Memory B cell (primary cell): ENCODE data around the gene ARSD.
"Not testable (repeated sequence)": the region's sequence is repeated elsewhere in the genome, so short reads cannot be mapped to it uniquely, and the experiment has no call there.

Experiments
- ATAC-seq: fragments of 150-1000 bp; cut with Tn5 transposase; 2 replicates; pipeline ENCODE4 v1.10.0; 2021; ENCODE audit warnings: low read depth, mild to moderate bottlenecking, moderate library complexity
- DNase-seq, 2 donors: peaks; one replicate each; pipeline ENCODE4 v3.0.0; 2022; ENCODE audit warnings: low spot score in 2 of 2
- H3K27ac Mint-ChIP-seq: one replicate; pipeline ENCODE4 v1.8.0; 2022; ENCODE audit warnings: mild to moderate bottlenecking, moderate library complexity, mixed read lengths
- H3K27me3 Mint-ChIP-seq: one replicate; pipeline ENCODE4 v1.8.0; 2022; ENCODE audit warnings: mixed read lengths
- H3K36me3 Mint-ChIP-seq: one replicate; pipeline ENCODE4 v1.8.0; 2022; ENCODE audit warnings: mild to moderate bottlenecking, mixed read lengths
- H3K4me1 Mint-ChIP-seq: one replicate; pipeline ENCODE4 v1.8.0; 2022; ENCODE audit warnings: mixed read lengths
- H3K4me3 Mint-ChIP-seq: one replicate; pipeline ENCODE4 v1.8.0; 2022; ENCODE audit warnings: mild to moderate bottlenecking, moderate library complexity, mixed read lengths
- H3K9me3 Mint-ChIP-seq: one replicate; pipeline ENCODE4 v1.8.0; 2022; ENCODE audit warnings: mixed read lengths

Gene ARSD

DNA sequence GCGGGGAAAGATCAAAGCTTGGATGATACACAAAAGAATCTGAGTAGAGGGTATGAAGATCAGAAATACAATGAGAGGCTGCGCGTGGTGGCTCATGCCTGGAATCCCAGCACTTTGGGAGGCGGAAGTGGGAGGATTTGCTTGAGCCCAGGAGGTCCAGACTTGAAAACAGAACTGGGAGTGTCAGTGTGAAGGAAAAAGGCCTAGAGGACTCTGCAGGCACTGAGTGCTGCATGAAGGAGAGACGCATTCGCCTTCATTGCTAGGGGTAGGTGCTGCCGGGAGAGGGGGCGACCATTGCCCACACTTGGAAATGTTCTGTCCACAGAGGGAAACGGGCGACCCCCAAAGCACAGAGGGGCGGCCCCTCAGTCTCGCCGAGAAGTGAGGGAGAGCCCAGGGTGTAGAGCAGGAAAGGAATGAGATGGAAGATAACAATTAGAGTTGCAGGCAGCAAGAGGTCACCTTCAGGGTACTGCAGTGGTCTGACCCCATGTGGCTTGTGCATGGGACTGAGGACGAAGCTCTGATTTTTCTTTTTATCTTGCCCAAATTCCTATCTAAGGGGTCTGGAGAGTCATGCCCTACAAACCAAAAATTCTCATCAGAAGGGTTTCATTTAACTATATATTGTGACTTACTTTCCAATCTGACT, 31.8 kb upstream of the ARSD start:
- peaks cover 2% of the 10 kb centered on the region for H3K27me3 Mint-ChIP-seq
- no peak overlapping the region for H3K27ac Mint-ChIP-seq
- no peaks in the 10 kb centered on the region for H3K36me3 Mint-ChIP-seq
- DNase-seq (no peak), ATAC-seq (no peak)
- H3K4me1 Mint-ChIP-seq: no peaks in the 10 kb centered on the region
- H3K9me3 Mint-ChIP-seq: no peaks in the 10 kb centered on the region
- no peak overlapping the region for H3K4me3 Mint-ChIP-seq

DNA sequence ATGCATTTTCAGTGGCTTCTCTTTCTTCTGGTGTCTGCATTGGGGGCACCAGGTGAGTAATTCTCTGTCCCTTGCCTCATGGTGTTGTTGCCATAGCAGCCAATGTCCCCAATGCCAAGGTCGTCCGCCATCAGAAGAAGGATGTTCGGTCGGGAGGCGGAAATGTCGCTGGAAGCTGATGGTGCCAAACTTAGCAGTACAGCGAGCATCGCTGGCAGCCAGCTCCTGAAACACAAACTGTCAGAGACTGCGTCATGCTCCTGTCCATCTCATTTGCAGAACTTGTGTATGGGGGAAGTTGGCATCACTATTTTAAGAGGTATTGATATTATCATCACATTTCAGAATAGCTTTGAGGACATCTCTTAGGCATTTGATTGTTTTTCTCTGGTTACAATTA, 29.1 kb upstream of the ARSD start:
- H3K9me3 Mint-ChIP-seq: no peaks in the 10 kb centered on the region
- H3K4me3 Mint-ChIP-seq: no peak overlapping the region
- peaks cover 2% of the 10 kb centered on the region for H3K27me3 Mint-ChIP-seq
- no peak overlapping the region for H3K27ac Mint-ChIP-seq
- no peak for DNase-seq
- H3K4me1 Mint-ChIP-seq: no peaks in the 10 kb centered on the region
- ATAC-seq: no peak
- H3K36me3 Mint-ChIP-seq: no peaks in the 10 kb centered on the region

DNA sequence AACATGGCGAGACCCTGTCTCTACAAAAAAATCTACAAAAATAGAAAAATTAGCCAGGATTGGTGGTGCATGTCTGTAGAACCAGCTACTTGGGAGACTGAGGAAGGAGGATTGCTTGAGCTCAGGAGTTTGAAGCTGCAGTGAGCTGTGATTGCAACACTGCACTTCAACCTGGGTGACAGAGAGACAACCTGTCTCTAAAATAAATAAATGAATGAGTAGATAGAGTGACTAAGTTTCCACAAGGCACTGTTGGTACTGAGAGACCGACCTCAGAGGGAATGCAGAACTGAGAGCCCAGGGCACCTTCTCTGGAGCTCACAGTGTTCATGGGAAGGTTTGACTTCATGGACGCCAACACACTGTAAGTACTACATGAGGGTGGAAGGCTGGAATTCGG, 26.7 kb upstream of the ARSD start:
- no peaks in the 10 kb centered on the region for H3K36me3 Mint-ChIP-seq
- no peaks in the 10 kb centered on the region for H3K4me1 Mint-ChIP-seq
- no peak overlapping the region for H3K27ac Mint-ChIP-seq
- no peak for ATAC-seq
- H3K4me3 Mint-ChIP-seq: no peak overlapping the region
- H3K27me3 Mint-ChIP-seq: peaks cover 2% of the 10 kb centered on the region
- DNase-seq: no peak
- no peaks in the 10 kb centered on the region for H3K9me3 Mint-ChIP-seq

DNA sequence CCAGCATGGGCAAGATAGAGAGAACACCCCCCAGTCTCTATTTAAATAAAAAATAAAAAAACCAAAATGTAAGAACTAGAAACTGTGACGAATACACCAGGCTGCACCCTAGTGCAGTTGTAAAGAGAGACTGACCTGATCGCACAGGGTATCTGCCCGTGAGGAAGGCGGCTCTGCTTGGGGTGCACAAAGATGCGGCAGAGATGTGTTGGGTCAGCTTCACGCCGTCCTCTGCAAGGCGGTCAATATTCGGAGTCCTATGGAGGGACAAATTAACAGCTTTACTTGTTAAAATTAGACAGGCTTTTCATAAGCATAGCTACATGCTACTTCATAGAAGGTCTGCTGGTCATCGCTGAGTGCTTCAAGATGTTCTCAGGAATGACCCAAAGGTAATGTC, 26.1 kb upstream of the ARSD start:
- H3K4me1 Mint-ChIP-seq: no peaks in the 10 kb centered on the region
- DNase-seq: no peak
- no peaks in the 10 kb centered on the region for H3K9me3 Mint-ChIP-seq
- H3K4me3 Mint-ChIP-seq: no peak overlapping the region
- H3K27ac Mint-ChIP-seq: no peak overlapping the region
- no peak for ATAC-seq
- peaks cover 2% of the 10 kb centered on the region for H3K27me3 Mint-ChIP-seq
- H3K36me3 Mint-ChIP-seq: no peaks in the 10 kb centered on the region

DNA sequence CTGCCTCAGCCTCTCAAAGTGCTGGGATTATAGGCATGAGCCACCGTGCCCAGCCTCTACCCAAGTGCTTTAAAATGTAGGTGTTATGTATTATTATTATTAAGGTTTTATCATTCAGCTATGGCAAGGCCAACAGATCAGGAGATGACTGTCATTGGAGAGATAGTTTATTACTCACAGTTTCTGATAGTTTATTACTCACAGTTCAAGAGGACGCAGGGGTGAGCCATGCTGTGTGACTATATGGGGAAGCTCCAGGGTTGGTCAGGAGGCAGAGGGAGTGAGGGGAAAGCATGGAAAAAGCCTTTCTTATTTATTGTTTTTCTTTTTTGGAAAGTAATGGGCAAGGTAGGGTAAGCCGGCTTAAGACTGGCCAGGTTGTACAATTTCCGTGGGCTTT, 25.4 kb upstream of the ARSD start:
- no peak for ATAC-seq
- Mint-ChIP-seq H3K36me3 (no peaks in the 10 kb centered on the region), H3K9me3 (no peaks in the 10 kb centered on the region), H3K27me3 (peaks cover 2% of the 10 kb centered on the region), H3K27ac (no peak overlapping the region), H3K4me1 (no peaks in the 10 kb centered on the region), H3K4me3 (no peak overlapping the region)
- DNase-seq: no peak

DNA sequence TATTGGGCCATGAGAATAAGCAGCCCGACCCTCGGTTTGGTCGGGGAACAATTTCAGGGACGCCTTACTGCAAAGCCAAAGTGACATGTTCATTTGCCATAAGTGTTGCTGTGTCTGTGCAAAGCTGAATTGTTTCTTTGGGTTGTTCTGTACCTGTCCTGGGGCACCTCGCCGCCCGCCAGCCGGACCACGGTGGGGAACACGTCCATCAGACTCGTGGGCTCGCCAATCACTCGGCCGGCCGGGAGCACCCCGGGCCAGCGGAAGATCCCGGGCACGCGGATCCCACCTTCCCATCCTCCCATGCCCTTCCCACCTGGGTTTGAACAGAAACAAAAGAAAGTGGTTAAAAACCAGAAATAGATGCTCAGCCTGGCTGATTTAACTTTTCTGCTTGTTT, 8.8 kb upstream of the ARSD start:
- not testable (repeated sequence) for ATAC-seq, H3K27ac Mint-ChIP-seq, H3K27me3 Mint-ChIP-seq, H3K4me3 Mint-ChIP-seq, DNase-seq, H3K9me3 Mint-ChIP-seq, H3K36me3 Mint-ChIP-seq, H3K4me1 Mint-ChIP-seq

DNA sequence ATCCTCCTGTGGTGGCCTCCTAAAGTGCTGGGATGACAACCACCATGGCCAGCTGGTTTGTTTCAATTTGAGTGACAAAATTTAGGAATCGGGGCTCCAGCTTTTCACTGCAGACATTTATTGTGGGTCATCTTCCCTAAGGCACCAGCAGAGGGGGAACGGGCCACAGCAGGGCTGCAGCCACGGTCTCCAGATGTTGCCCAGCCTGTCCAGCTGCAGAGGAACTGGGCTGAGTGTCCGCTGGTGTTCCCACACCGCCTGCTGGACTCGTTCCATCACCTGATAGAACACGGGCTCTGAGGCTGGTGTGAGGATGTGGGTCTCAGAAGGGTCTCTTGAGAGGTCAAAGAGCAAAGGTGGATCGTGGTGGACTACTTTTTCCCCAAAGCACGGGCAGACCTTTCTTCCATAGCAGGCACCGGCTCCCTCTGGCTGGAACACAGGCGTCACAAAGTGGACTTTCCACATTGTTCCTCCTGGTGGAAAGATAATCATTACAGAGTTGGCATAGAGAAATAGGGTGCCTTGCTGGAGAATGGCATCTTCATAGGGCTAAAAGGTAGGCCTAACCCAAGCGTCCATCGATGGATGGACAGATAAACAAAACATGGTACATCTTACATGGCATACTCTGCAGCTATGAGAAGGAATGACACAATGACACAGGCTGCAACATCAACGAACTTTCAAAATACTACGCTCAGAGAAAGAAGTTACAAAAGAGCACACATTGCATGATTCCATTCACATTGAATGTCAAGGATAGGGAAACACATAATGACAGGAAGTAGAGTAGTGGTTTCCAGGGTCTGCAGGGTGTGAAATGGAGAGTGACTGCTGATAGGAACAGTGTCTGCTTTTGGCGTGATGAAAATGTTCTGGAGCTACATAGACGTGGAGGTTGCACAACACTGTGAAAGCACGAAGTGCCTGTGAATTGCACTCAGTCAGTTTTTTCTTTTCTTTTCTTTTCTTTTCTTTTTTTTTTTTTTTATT, 5.9 kb upstream of the ARSD start:
- peaks cover 5% of the 10 kb centered on the region for H3K4me1 Mint-ChIP-seq
- H3K27me3 Mint-ChIP-seq: peaks cover 3% of the 10 kb centered on the region
- DNase-seq: no peak
- H3K27ac Mint-ChIP-seq: no peak overlapping the region
- H3K4me3 Mint-ChIP-seq: no peak overlapping the region
- ATAC-seq: no peak
- no peaks in the 10 kb centered on the region for H3K36me3 Mint-ChIP-seq
- peaks cover 3% of the 10 kb centered on the region for H3K9me3 Mint-ChIP-seq

DNA sequence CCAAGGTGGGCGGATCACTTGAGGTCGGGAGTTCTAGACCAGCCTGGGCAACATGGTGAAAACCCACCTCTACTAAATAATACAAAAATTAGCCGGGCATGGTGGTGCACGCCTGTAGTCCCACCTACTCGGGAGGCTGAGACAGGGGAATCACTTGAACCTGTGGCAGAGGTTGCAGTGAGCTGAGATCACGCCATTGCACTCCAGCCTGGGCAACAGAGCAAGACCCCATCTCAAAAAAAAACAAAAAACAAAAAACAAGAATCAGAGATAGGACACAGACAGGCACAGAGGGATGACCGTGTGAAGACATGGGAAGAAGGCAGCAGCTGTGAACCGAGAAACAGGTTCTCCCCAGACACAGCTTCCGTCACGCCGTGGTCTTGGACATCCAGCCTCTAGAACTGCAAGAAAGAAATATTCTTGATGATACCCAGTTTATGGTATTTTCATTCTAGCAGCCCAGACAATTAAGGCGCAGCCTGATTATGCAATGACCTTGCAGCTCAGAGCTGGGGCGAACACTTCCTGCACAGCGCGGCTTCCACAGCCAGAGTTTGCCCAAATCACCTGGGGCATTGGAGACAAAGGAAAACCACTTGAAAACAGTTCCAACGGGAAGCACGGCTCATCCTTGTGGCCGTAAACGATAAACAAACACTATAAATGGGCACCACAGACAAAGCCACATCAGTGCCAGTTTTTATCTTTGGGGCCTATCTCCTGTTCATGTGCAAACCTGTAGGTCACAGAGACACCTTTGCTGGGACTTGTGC, 4.2 kb upstream of the ARSD start:
- Mint-ChIP-seq H3K36me3 (no peaks in the 10 kb centered on the region), H3K27me3 (peaks cover 2% of the 10 kb centered on the region), H3K9me3 (peaks cover 3% of the 10 kb centered on the region), H3K4me1 (peaks cover 5% of the 10 kb centered on the region), H3K27ac (no peak overlapping the region), H3K4me3 (no peak overlapping the region)
- DNase-seq (no peak), ATAC-seq (no peak)

DNA sequence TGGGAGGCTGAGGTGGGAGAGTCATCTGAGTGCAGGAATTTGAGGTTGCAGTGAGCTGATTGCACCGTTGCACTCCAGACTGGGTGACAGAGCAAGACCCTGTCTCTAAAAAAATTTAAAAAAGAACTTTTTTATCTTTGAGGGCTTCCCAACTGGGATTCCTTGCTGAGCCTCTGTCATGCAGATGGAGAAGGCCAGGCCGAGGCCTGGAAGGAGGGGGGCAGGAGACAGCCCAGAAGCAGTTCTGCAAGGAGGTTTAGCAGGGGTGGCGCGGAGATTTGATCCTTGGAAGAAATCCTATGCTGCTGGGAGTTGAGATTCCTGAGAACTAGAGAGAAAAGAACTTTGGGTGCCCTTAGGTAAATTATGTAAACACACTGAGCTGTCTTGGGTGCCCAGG, 2.5 kb upstream of the ARSD start:
- DNase-seq: no peak
- H3K27ac Mint-ChIP-seq: no peak overlapping the region
- peaks cover 2% of the 10 kb centered on the region for H3K27me3 Mint-ChIP-seq
- H3K9me3 Mint-ChIP-seq: peaks cover 3% of the 10 kb centered on the region
- H3K4me3 Mint-ChIP-seq: no peak overlapping the region
- peaks cover 5% of the 10 kb centered on the region for H3K4me1 Mint-ChIP-seq
- ATAC-seq: no peak
- no peaks in the 10 kb centered on the region for H3K36me3 Mint-ChIP-seq

DNA sequence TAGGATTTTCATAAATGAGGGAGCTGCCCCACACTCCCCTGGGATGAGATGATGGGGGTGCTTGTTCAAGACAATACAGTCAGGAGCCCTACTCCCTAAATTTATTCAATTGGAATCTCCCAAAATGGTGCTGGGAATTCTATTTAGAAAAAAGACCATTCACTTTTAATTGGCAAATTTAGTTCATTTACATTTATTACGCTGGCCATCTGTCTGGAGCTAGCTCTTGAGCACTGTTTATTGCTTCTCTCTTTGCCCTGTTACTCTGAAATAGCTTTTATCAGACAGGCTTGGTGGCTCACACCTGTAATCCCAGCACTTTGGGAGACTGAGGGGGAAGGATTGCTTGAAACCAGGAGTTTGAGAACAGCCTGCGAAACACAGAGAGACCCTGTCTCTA, 2.0 kb upstream of the ARSD start:
- Mint-ChIP-seq H3K4me1 (peaks cover 5% of the 10 kb centered on the region), H3K36me3 (no peaks in the 10 kb centered on the region), H3K27ac (no peak overlapping the region), H3K4me3 (no peak overlapping the region), H3K27me3 (no peaks in the 10 kb centered on the region), H3K9me3 (peaks cover 3% of the 10 kb centered on the region)
- ATAC-seq (no peak), DNase-seq (no peak)

DNA sequence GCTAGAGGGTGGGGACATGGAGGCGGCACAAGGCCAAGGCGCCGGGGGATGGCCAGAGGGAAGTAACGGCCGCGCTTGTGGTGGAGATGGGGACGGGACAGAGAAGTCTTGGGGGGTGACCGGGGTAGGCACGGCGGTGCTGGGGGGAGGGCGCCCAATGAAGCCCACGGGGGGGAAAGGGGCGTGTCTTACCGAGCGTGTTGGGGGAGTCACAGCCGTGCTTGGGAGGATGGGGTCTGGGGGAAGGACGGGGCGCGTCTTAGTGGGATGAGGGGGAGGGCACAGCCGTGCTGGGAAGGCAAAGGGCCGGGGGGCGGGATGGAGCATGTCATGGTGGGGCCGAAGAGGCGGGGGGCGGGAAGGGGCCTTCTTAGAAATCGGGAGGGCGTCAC, 952 bp downstream of the ARSD start:
- Mint-ChIP-seq H3K9me3 (peaks cover 3% of the 10 kb centered on the region), H3K4me1 (peaks cover 5% of the 10 kb centered on the region), H3K4me3 (peak overlapping the region; percentile 95), H3K36me3 (no peaks in the 10 kb centered on the region), H3K27ac (peak overlapping the region; percentile 17), H3K27me3 (no peaks in the 10 kb centered on the region)
- DNase-seq (no peak), ATAC-seq (no peak)

DNA sequence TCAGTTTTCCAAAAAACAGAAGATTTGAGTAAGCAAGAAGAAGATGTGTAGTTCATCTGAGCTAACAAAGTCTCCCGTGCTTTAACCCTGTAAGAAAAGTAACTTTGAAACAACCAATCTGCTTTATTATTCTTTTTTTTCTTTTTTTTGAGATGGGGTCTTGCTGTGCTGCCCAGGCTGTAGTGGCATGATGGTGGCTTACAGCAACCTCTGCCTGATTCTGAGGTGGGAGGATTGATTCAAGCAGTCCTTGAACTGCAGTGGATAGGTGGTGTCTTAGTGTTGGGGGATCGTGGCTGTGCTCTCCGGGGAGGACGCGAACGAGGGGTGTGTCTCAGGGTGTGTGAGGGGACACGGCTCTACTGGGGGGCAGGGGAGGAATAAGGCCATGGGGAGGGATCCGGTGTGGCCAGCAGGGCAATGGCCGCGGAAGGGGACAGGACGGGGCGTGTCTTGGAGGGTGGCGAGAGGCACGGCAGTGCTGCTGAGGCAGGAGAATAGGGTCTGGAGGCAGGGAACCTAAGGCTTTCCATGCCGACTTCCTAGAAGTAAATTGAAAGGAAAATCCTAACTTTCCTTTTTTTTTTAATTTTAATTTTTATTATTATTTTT, 2.4 kb downstream of the ARSD start:
- H3K36me3 Mint-ChIP-seq: peaks cover 3% of the 10 kb centered on the region
- DNase-seq: no peak
- H3K27ac Mint-ChIP-seq: peak overlapping the region; percentile 81
- no peak for ATAC-seq
- peaks cover 5% of the 10 kb centered on the region for H3K4me1 Mint-ChIP-seq
- H3K27me3 Mint-ChIP-seq: no peaks in the 10 kb centered on the region
- H3K4me3 Mint-ChIP-seq: peak overlapping the region; percentile 27
- H3K9me3 Mint-ChIP-seq: peaks cover 3% of the 10 kb centered on the region

DNA sequence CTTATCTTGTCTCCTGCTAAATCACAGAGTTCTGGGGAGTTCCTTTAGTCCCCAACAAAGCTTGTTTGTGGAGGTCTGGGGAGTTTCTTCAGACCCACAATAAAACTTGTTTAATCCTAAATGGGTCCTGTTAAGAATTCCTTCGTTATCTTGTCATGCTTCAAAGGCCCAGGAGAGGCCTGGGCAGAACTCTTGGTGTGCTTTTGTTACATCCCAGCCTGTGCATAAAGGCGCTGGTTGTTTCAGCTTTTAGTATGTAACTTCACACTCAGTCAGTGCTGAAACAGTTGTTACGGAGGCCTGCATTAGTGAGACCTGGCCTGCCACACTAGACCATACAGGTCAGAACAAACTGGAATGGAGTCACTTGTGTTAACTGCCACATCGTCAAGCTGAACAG, 2.9 kb downstream of the ARSD start:
- not testable (repeated sequence) for DNase-seq, ATAC-seq, H3K4me3 Mint-ChIP-seq

DNA sequence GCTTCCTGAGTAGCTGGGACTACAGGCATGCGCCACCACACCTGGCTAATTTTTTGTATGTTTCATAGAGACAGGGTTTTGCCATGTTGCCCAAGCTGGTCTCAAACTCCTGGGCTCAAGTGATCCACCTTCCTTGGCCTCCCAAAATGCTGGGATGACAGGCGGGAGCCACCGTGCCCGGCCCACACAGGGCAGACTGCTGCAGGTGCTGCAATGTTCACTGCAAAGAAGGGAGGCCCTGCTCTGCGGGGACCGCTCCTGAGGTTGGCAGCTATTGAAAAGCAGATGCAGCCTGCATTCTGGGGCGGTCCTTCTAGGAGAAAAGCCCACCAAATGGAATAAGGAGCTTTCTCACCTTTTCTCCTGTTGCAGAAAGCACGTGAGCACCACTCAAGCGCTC, 5.0 kb downstream of the ARSD start:
- no peaks in the 10 kb centered on the region for H3K4me1 Mint-ChIP-seq
- no peak overlapping the region for H3K4me3 Mint-ChIP-seq
- H3K27ac Mint-ChIP-seq: no peak overlapping the region
- no peaks in the 10 kb centered on the region for H3K27me3 Mint-ChIP-seq
- H3K36me3 Mint-ChIP-seq: peaks cover 13% of the 10 kb centered on the region
- ATAC-seq (no peak), DNase-seq (no peak)
- no peaks in the 10 kb centered on the region for H3K9me3 Mint-ChIP-seq

More for the DNA sequence above, 2.9 kb downstream of the ARSD start:
- H3K36me3 Mint-ChIP-seq, H3K27me3 Mint-ChIP-seq, H3K9me3 Mint-ChIP-seq, H3K4me1 Mint-ChIP-seq: not testable (repeated sequence)
- H3K27ac Mint-ChIP-seq: peak overlapping the region; percentile 81
